Naive B cell (primary cell): Measurements from ENCODE around the gene AIFM3. TPM values are rescaled to one million over a fixed set of nuclear protein-coding genes. Genes with fewer than 3 reads are reported as not detected.
"Not testable (repeated sequence)": the region's sequence is repeated elsewhere in the genome, so short reads cannot be mapped to it uniquely, and the experiment has no call there.

Experiments used
- ATAC-seq, 2 donors: fragments of 150-1000 bp; cut with Tn5 transposase; 2 replicates each; pipeline ENCODE4 v1.10.0; 2021; ENCODE audit warnings: low read depth in 2 of 2, mild to moderate bottlenecking in 2 of 2, moderate library complexity in 2 of 2
- DNase-seq: peaks from one replicate; pipeline ENCODE4 v3.0.0; 2022
- H3K27ac Mint-ChIP-seq, 6 donors: one replicate each; pipeline ENCODE4 v1.8.0; 2020 to 2022; ENCODE audit warnings: mild to moderate bottlenecking in 6 of 6, mixed read lengths in 6 of 6, moderate library complexity in 5 of 6, inconsistent platforms in 2 of 6
- H3K27me3 Mint-ChIP-seq, 3 donors: one replicate each; pipeline ENCODE4 v1.8.0; 2021 to 2022; ENCODE audit warnings: mixed read lengths in 3 of 3, mild to moderate bottlenecking in 1 of 3
- H3K36me3 Mint-ChIP-seq, 2 donors: one replicate each; pipeline ENCODE4 v1.8.0; 2020 to 2022; ENCODE audit warnings: mixed read lengths in 2 of 2, inconsistent platforms in 1 of 2, mild to moderate bottlenecking in 1 of 2
- H3K4me1 Mint-ChIP-seq, 3 donors: one replicate each; pipeline ENCODE4 v1.8.0; 2020 to 2022; ENCODE audit warnings: mixed read lengths in 3 of 3, inconsistent platforms in 1 of 3, mild to moderate bottlenecking in 1 of 3, moderate library complexity in 1 of 3
- H3K4me3 Mint-ChIP-seq, 8 donors: one replicate each; pipeline ENCODE4 v1.8.0; 2020 to 2022; ENCODE audit warnings: mild to moderate bottlenecking in 8 of 8, mixed read lengths in 8 of 8, moderate library complexity in 8 of 8, inconsistent platforms in 2 of 8
- H3K9me3 Mint-ChIP-seq, 7 donors: one replicate each; pipeline ENCODE4 v1.8.0; 2020 to 2022; ENCODE audit warnings: mixed read lengths in 7 of 7, mild to moderate bottlenecking in 5 of 7, inconsistent platforms in 2 of 7, moderate library complexity in 1 of 7
- polyA plus RNA-seq, 6 donors: library from polyadenylated mRNA; unstranded; fragments of 300-500 nt; fragmentation: Illumina TruSeq; gene quantifications; one replicate each; pipeline ENCODE4 v1.2.3, GENCODE V29; 2021; ENCODE audit warnings: low read depth in 6 of 6

AIFM3 gene
- polyA plus RNA-seq, 6 donors from 2014 or later: 0.26 to 0.82 TPM; not detected in 4

- H3K9me3 Mint-ChIP-seq: no peaks in the 10 kb centered on the region
- ATAC-seq (no peak), DNase-seq (no peak)
- H3K27ac Mint-ChIP-seq: peak overlapping the region in 3 of 6 donors; percentile 10 to 51 (median 24)
- H3K4me3 Mint-ChIP-seq: peak overlapping the region in 6 of 8 donors; percentile 71 to 89 (median 78)
- H3K4me1 Mint-ChIP-seq: peaks cover 31 to 54% (median 46%) of the 10 kb centered on the region in 3 donors
- peaks cover 0 to 13% (median 4%) of the 10 kb centered on the region in 3 donors for H3K27me3 Mint-ChIP-seq
- H3K36me3 Mint-ChIP-seq: no peaks in the 10 kb centered on the region
Measured at GRCh38 chr22:20965888-20966855, 883 bp upstream of the AIFM3 start.

DNA sequence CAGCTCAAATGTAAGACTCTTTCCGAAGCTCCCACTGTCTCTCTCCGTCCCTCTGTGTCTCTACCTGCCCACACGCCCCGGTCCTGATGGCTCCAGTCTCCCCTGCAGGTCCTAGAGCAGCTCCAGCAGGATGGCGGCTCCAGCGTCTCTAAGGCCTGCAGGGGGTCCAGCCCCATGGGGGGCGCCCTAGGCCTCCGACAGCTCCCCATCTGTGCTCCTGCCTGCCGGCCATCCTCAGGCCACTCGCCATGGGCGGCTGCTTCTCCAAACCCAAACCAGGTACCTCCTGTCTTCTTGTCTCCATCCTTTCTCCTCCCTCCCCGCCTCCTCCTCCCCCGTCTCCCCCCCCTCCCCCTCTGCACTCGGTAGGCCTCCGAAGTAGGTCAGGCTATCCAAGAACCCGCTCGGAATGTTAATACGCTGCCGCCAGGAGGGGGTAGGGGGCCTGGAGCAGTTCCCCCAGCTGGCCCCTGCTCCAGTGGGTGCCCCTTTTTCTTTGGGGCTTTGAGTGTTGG, 699 bp downstream of the AIFM3 start:
- ATAC-seq (no peak), DNase-seq (no peak)
- no peaks in the 10 kb centered on the region for H3K9me3 Mint-ChIP-seq
- peak overlapping the region in 4 of 8 donors; percentile 31 to 72 (median 64) for H3K4me3 Mint-ChIP-seq
- H3K27me3 Mint-ChIP-seq: peaks cover 0 to 11% (median 0%) of the 10 kb centered on the region in 3 donors
- peaks cover 37 to 60% (median 56%) of the 10 kb centered on the region in 3 donors for H3K4me1 Mint-ChIP-seq
- H3K27ac Mint-ChIP-seq: peak overlapping the region in 4 of 6 donors; percentile 17 to 81 (median 62)
- no peaks in the 10 kb centered on the region for H3K36me3 Mint-ChIP-seq

DNA sequence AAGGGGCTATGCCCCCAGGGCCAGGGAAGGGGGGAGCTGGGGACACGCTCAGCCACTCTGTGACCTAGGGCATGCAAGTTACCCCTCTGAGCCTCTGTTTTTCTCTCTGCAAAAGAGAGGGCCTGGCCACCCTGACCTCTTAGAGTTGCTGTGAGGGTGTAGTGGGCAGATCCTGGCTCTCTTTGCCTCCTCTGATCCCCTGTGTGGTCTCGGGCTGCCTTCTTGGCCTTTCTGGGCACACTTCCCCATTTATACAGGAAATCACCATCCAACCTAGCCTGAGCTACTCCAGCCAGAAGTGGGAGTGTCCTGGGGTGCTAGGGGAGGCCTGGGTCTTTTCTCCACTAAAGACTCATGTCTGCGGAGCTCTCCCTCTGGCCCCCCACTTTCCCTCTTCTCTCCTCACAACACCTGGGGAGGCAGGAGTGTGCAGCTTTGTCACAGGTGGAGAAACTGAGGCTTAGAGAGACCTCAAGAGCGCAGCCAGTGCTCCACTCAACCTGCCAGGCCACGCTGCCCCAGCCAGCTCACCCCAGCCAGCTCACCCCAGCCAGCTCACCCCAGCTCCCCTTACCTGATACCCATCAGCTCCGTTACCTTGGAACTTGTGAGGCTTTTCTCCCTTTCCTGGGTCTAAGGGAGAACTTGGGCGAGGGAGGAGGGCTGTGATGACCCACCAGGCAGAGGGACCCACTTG, 1.4 kb downstream of the AIFM3 start:
- DNase-seq (no peak), ATAC-seq (peak; percentile 67 to 68)
- peak overlapping the region; percentile 22 to 79 (median 61) for H3K4me3 Mint-ChIP-seq
- no peaks in the 10 kb centered on the region for H3K9me3 Mint-ChIP-seq
- H3K4me1 Mint-ChIP-seq: peaks cover 37 to 63% (median 58%) of the 10 kb centered on the region in 3 donors
- H3K27ac Mint-ChIP-seq: peak overlapping the region; percentile 16 to 85 (median 69)
- peaks cover 0 to 4% (median 0%) of the 10 kb centered on the region in 3 donors for H3K27me3 Mint-ChIP-seq
- H3K36me3 Mint-ChIP-seq: no peaks in the 10 kb centered on the region

- ATAC-seq (no peak), DNase-seq (no peak)
- peaks cover 24 to 42% (median 41%) of the 10 kb centered on the region in 3 donors for H3K4me1 Mint-ChIP-seq
- H3K27me3 Mint-ChIP-seq: peaks cover 0 to 9% (median 7%) of the 10 kb centered on the region in 3 donors
- H3K27ac Mint-ChIP-seq: peak overlapping the region in 3 of 6 donors; percentile 49 to 88 (median 63)
- H3K9me3 Mint-ChIP-seq: no peaks in the 10 kb centered on the region
- no peaks in the 10 kb centered on the region for H3K36me3 Mint-ChIP-seq
- peak overlapping the region in 4 of 8 donors; percentile 36 to 55 (median 40) for H3K4me3 Mint-ChIP-seq
Measured at GRCh38 chr22:20970939-20971657, 4.0 kb downstream of the AIFM3 start.

- Mint-ChIP-seq H3K27ac (peak overlapping the region in 5 of 6 donors; percentile 22 to 80 (median 58)), H3K4me3 (peak overlapping the region in 4 of 8 donors; percentile 9 to 41 (median 34)), H3K27me3 (peaks cover 0 to 15% (median 8%) of the 10 kb centered on the region in 3 donors), H3K4me1 (peaks cover 23 to 40% (median 39%) of the 10 kb centered on the region in 3 donors)
- not testable (repeated sequence) for H3K36me3 Mint-ChIP-seq, H3K9me3 Mint-ChIP-seq
- DNase-seq (peak; percentile 41), ATAC-seq (peak; percentile 68 to 70)
Measured at GRCh38 chr22:20972014-20972694, 5.1 kb downstream of the AIFM3 start.

DNA sequence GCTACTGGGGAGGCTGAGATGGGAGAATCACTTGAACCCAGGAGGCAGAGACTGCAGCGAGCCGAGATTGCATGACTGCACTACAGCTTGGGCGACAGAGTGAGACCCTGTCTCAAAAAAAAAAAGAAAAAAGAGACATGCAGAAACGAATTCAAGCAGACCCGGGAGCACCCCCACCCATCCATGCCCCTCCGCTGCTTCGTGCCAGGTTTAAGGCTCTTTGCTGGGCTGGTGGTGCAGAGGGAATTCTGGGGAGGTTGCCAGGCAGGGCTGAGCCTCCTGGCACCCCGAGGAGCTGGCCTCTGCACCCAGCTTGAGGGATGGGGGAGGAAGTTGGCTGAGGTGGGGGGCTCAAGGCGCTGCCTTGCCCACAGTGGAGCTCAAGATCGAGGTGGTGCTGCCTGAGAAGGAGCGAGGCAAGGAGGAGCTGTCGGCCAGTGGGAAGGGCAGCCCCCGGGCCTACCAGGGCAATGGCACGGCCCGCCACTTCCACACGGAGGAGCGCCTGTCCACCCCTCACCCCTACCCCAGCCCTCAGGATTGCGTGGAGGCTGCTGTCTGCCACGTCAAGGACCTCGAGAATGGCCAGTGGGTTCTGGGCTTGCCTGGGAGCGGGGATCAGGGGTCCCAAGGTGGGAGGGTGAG, 6.0 kb downstream of the AIFM3 start:
- DNase-seq (no peak), ATAC-seq (no peak)
- H3K9me3 Mint-ChIP-seq: no peaks in the 10 kb centered on the region
- H3K4me1 Mint-ChIP-seq: peaks cover 17 to 31% (median 31%) of the 10 kb centered on the region in 3 donors
- H3K36me3 Mint-ChIP-seq: no peaks in the 10 kb centered on the region
- peak overlapping the region in 1 of 8 donors; percentile 9 for H3K4me3 Mint-ChIP-seq
- peaks cover 0 to 21% (median 8%) of the 10 kb centered on the region in 3 donors for H3K27me3 Mint-ChIP-seq
- H3K27ac Mint-ChIP-seq: no peak overlapping the region

DNA sequence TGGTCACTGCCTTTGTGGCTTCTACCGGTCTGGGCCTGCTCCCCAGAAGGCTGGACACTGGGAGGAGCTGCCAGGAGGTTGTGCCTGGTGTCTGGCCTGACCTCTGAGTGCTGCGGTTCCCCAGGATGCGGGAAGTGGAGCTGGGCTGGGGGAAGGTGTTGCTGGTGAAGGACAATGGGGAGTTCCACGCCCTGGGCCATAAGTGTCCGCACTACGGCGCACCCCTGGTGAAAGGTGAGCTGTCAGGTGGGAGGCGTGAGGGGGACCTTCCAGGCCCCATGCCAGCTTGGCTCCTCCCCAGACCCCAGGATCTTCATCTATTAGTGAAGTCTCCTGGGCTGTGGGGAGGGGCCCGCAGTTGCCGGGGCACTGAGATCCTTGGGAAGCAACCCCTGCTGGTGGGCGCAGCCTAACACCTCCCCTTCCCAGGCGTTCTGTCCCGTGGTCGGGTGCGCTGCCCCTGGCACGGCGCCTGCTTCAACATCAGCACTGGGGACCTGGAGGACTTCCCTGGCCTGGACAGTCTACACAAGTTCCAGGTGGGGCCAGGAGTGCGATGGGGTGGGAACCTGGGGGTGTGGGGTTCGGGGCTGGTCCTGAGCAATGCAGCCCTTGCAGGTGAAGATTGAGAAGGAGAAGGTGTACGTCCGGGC, 6.7 kb downstream of the AIFM3 start:
- DNase-seq (no peak), ATAC-seq (no peak)
- Mint-ChIP-seq H3K27me3 (peaks cover 0 to 28% (median 8%) of the 10 kb centered on the region in 3 donors), H3K27ac (no peak overlapping the region), H3K36me3 (no peaks in the 10 kb centered on the region), H3K4me1 (peaks cover 10 to 26% (median 25%) of the 10 kb centered on the region in 3 donors), H3K4me3 (peak overlapping the region in 1 of 8 donors; percentile 73), H3K9me3 (peaks cover 0 to 1% (median 0%) of the 10 kb centered on the region in 7 donors)

GRCh38 chr22:20974336-20974955, 7.4 kb downstream of the AIFM3 start:
- Mint-ChIP-seq H3K4me1 (peaks cover 14 to 30% (median 28%) of the 10 kb centered on the region in 3 donors), H3K27ac (no peak overlapping the region), H3K9me3 (peaks cover 0 to 4% (median 0%) of the 10 kb centered on the region in 7 donors), H3K27me3 (peaks cover 0 to 34% (median 8%) of the 10 kb centered on the region in 3 donors), H3K36me3 (no peaks in the 10 kb centered on the region), H3K4me3 (peak overlapping the region in 1 of 8 donors; percentile 10)
- no peak for ATAC-seq
- no peak for DNase-seq

GRCh38 chr22:20975541-20976290, 8.7 kb downstream of the AIFM3 start:
- ATAC-seq (no peak), DNase-seq (no peak)
- H3K4me1 Mint-ChIP-seq: peaks cover 22 to 41% (median 31%) of the 10 kb centered on the region in 3 donors
- peaks cover 0 to 37% (median 8%) of the 10 kb centered on the region in 3 donors for H3K27me3 Mint-ChIP-seq
- H3K36me3 Mint-ChIP-seq: no peaks in the 10 kb centered on the region
- H3K9me3 Mint-ChIP-seq: peaks cover 0 to 4% (median 0%) of the 10 kb centered on the region in 7 donors
- peak overlapping the region in 1 of 6 donors; percentile 14 for H3K27ac Mint-ChIP-seq
- peak overlapping the region in 1 of 8 donors; percentile 54 for H3K4me3 Mint-ChIP-seq

DNA sequence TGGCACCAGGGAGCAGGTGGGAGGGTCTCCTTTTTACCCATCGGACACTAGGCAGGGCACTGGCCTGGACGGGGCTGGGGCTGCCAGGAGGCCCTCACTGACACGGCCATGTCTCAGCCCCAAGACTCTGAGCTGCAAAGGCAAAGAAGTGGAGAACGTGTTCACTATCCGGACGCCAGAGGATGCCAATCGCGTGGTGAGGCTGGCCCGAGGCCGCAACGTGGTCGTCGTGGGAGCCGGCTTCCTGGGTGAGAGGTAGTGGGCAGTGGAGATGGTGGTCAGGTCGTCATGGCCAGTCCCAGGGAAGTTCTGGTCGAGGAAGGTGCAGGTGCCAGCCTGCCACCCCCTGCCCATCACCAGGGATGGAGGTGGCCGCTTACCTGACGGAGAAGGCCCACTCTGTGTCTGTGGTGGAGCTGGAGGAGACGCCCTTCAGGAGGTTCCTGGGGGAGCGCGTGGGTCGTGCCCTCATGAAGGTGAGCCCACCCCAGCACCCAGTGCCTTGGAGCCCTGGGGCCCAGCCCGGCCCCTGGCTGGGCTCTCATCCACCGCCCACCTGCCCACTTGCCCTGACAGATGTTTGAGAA, 9.3 kb downstream of the AIFM3 start:
- no peak for ATAC-seq
- peaks cover 25 to 44% (median 34%) of the 10 kb centered on the region in 3 donors for H3K4me1 Mint-ChIP-seq
- H3K27ac Mint-ChIP-seq: peak overlapping the region in 1 of 6 donors; percentile 34
- H3K27me3 Mint-ChIP-seq: peaks cover 0 to 37% (median 8%) of the 10 kb centered on the region in 3 donors
- H3K4me3 Mint-ChIP-seq: peak overlapping the region in 1 of 8 donors; percentile 55
- peaks cover 0 to 4% (median 0%) of the 10 kb centered on the region in 7 donors for H3K9me3 Mint-ChIP-seq
- H3K36me3 Mint-ChIP-seq: no peaks in the 10 kb centered on the region
- DNase-seq: no peak
